Keratinocyte (primary cell): Measurements from ENCODE around the gene MRTFA. TPM values are rescaled to one million over a fixed set of nuclear protein-coding genes. Genes with fewer than 3 reads are reported as not detected.

ENCODE experiments used
- DNase-seq: peaks from one replicate; pipeline ENCODE4 v3.0.0-alpha.2; 2011; ENCODE audit warnings: low read depth, missing footprints, low spot score
- FAIRE-seq: peaks from 2 replicates; lab custom pipeline; 2011; peaks lifted over from hg19 to GRCh38; lab: Jason Lieb, UNC
- H2AFZ ChIP-seq: 2 replicates; pipeline ENCODE4 v1.6.0; 2012; ENCODE audit warnings: low read length, control low read depth, inconsistent platforms; ENCODE audit not compliant: control insufficient read depth
- H3K27ac ChIP-seq: 2 replicates; pipeline ENCODE4 v1.5.1; 2011; ENCODE audit warnings: low read length; ENCODE audit not compliant: control insufficient read depth, insufficient read depth
- H3K27me3 ChIP-seq: 3 replicates; pipeline ENCODE4 v1.6.0; 2011; ENCODE audit warnings: low read length; ENCODE audit not compliant: control insufficient read depth, insufficient read depth; ENCODE audit errors: extremely low read depth
- H3K36me3 ChIP-seq, 2 experiments: 2 replicates in 1 of 2; 3 replicates in 1 of 2; pipeline ENCODE4 v1.5.1; 2011; ENCODE audit warnings: low read length in 2 of 2, mild to moderate bottlenecking in 1 of 2; ENCODE audit not compliant: control insufficient read depth in 2 of 2, insufficient read depth in 2 of 2; ENCODE audit errors: extremely low read depth in 1 of 2
- H3K4me1 ChIP-seq: 3 replicates; pipeline ENCODE4 v1.5.1; 2011; ENCODE audit warnings: low read length; ENCODE audit not compliant: control insufficient read depth, insufficient read depth; ENCODE audit errors: extremely low read depth
- H3K4me2 ChIP-seq: 3 replicates; pipeline ENCODE4 v1.6.0; 2011; ENCODE audit warnings: low read depth, low read length; ENCODE audit not compliant: control insufficient read depth, insufficient read depth; ENCODE audit errors: extremely low read depth
- H3K4me3 ChIP-seq, 3 experiments: fragments of 200-600 bp in 1 of 3; sonication (generic) in 1 of 3; 2 replicates in 2 of 3; 3 replicates in 1 of 3; pipeline ENCODE4 v1.5.1; 2011 to 2016; ENCODE audit warnings: low read length in 3 of 3, mild to moderate bottlenecking in 3 of 3, control low read depth in 2 of 3, inconsistent platforms in 1 of 3, low read depth in 1 of 3, mixed read lengths in 1 of 3, mixed run types in 1 of 3, moderate library complexity in 1 of 3; ENCODE audit not compliant: control insufficient read depth in 2 of 3, insufficient read depth in 2 of 3; ENCODE audit errors: extremely low read depth in 1 of 3
- H3K79me2 ChIP-seq: 2 replicates; pipeline ENCODE4 v1.6.0; 2012; ENCODE audit warnings: low read length; ENCODE audit not compliant: control insufficient read depth, insufficient read depth
- H3K9ac ChIP-seq: 3 replicates; pipeline ENCODE4 v1.6.0; 2011; ENCODE audit warnings: low read length; ENCODE audit not compliant: control insufficient read depth, insufficient read depth; ENCODE audit errors: extremely low read depth
- H3K9me1 ChIP-seq: 3 replicates; pipeline ENCODE4 v1.6.0; 2011; ENCODE audit warnings: low read length; ENCODE audit not compliant: control insufficient read depth, insufficient read depth; ENCODE audit errors: extremely low read depth
- H3K9me3 ChIP-seq: 2 replicates; pipeline ENCODE4 v1.5.1; 2012; ENCODE audit warnings: low read depth, low read length; ENCODE audit not compliant: control insufficient read depth
- H4K20me1 ChIP-seq: 3 replicates; pipeline ENCODE4 v1.6.0; 2011; ENCODE audit warnings: low read length; ENCODE audit not compliant: control insufficient read depth, insufficient read depth; ENCODE audit errors: extremely low read depth
- CTCF ChIP-seq, 3 experiments: IDR thresholded peaks in 1 of 3; conservative IDR thresholded peaks in 1 of 3; optimal IDR thresholded peaks in 1 of 3; 2 replicates in 2 of 3; 3 replicates in 1 of 3; pipeline versions ENCODE3 to v1.5.1; 2011; ENCODE audit warnings: low read length in 3 of 3, mild to moderate bottlenecking in 3 of 3, moderate library complexity in 2 of 3, control low read depth in 1 of 3, inconsistent platforms in 1 of 3; ENCODE audit not compliant: insufficient read depth in 2 of 3; ENCODE audit errors: extremely low read depth in 1 of 3
- EZH2 ChIP-seq: IDR thresholded peaks from one replicate; pipeline ENCODE4 v1.6.1; 2012; ENCODE audit warnings: inconsistent platforms, mild to moderate bottlenecking, low read length, moderate library complexity
- dilution Hi-C: fragments of 300-500 bp; cut with MboI; formaldehyde crosslinking; loops from one replicate; pipeline ENCODE4 v1.7.0; 2020; ENCODE audit warnings: low sequenced_read_pairs; ENCODE audit not compliant: extremely low pct_ligation_motif_present
- polyA plus RNA-seq, 5 experiments: library from polyadenylated mRNA; depleted of rRNA in 3 of 5; stranded (reverse) in 3 of 5; stranded (forward) in 1 of 5; unstranded in 1 of 5; fragments of >200 nt; gene quantifications; 1 replicate in 1 of 5; 2 replicates in 3 of 5; 3 replicates in 1 of 5; pipeline versions ENCODE4 v1.2.1 to v1.2.3, GENCODE V29; 2011 to 2012; ENCODE audit warnings: missing spikeins in 2 of 5, low read depth in 1 of 5, low replicate concordance in 1 of 5

The MRTFA gene
- polyA plus RNA-seq, 1 donor (not counting 4 experiments of a cell fraction or from before 2014, with no cell fraction given) = 6.5 TPM

GRCh38 chr22:40399621-40400020, 236.9 kb downstream of the MRTFA start:
- Histone ChIP-seq H3K4me3 (no peak overlapping the region), H3K9me1 (no peaks in the 10 kb centered on the region), H3K9me3 (no peaks in the 10 kb centered on the region), H3K4me1 (peaks cover 14% of the 10 kb centered on the region), H3K9ac (no peak overlapping the region), H2AFZ (no peak overlapping the region), H3K27ac (no peak overlapping the region), H3K79me2 (peaks cover 3% of the 10 kb centered on the region), H3K36me3 (peaks cover 17 to 24% of the 10 kb centered on the region in 2 experiments), H3K4me2 (no peak overlapping the region), H3K27me3 (no peaks in the 10 kb centered on the region), H4K20me1 (no peaks in the 10 kb centered on the region)
- TF ChIP-seq EZH2 (no peak), CTCF (optimal IDR thresholded peaks at IDR 0.05 in 1 of 3, IDR thresholded peaks at IDR 0.05 in 1 of 3, conservative IDR thresholded peaks at IDR 0.05 in 1 of 3; ENCODE audit: extremely low read depth in 1 of 3, insufficient read depth in 2 of 3, low read length in 3 of 3) (no peak)
- dilution Hi-C loops = no loop called here
- FAIRE-seq = no peak
- DNase-seq = no peak

- no peak overlapping the region for H2AFZ ChIP-seq
- peak overlapping the region; percentile 55 for H3K27ac ChIP-seq
- H4K20me1 ChIP-seq = no peaks in the 10 kb centered on the region
- no peak for DNase-seq
- peaks cover 14 to 20% of the 10 kb centered on the region in 2 experiments for H3K36me3 ChIP-seq
- peaks cover 5% of the 10 kb centered on the region for H3K79me2 ChIP-seq
- no peak overlapping the region for H3K4me3 ChIP-seq
- H3K4me1 ChIP-seq = peaks cover 14% of the 10 kb centered on the region
- H3K4me2 ChIP-seq = no peak overlapping the region
- no peak overlapping the region for H3K9ac ChIP-seq
- H3K9me3 ChIP-seq = no peaks in the 10 kb centered on the region
- no peak for TF ChIP-seq CTCF (optimal IDR thresholded peaks at IDR 0.05 in 1 of 3, IDR thresholded peaks at IDR 0.05 in 1 of 3, conservative IDR thresholded peaks at IDR 0.05 in 1 of 3; ENCODE audit: extremely low read depth in 1 of 3, insufficient read depth in 2 of 3, low read length in 3 of 3)
- TF ChIP-seq EZH2 = no peak
- no peaks in the 10 kb centered on the region for H3K9me1 ChIP-seq
- H3K27me3 ChIP-seq = no peaks in the 10 kb centered on the region
- FAIRE-seq = no peak
- dilution Hi-C loops = no loop called here
Observed at GRCh38 chr22:40397396-40397795, 239.1 kb downstream of the MRTFA start.
